CD14-positive monocyte (primary cell): ENCODE results near the gene AGPAT2. TPM values are rescaled to one million over a fixed set of nuclear protein-coding genes. Genes with fewer than 3 reads are reported as not detected.

Experiments used
- DNase-seq, 3 donors: peaks; one replicate each; pipeline ENCODE4 v3.0.0-alpha.2; 2011 to 2022
- H2AFZ ChIP-seq: 2 replicates; pipeline ENCODE4 v1.6.0; 2012; ENCODE audit warnings: mild to moderate bottlenecking, low read depth, low read length, inconsistent platforms; ENCODE audit not compliant: insufficient read depth, poor library complexity, severe bottlenecking
- H3K27ac ChIP-seq, 2 donors: 1 replicate in 1 of 2; 2 replicates in 1 of 2; pipeline ENCODE4 v1.5.1; 2012 to 2013; ENCODE audit warnings: low read length in 2 of 2, control low read depth in 1 of 2, inconsistent platforms in 1 of 2, low read depth in 1 of 2, mild to moderate bottlenecking in 1 of 2
- H3K27me3 ChIP-seq, 2 donors: one replicate each; pipeline versions ENCODE4 v1.6.0 to v1.6.1; 2011 to 2013; ENCODE audit warnings: low read length in 2 of 2; ENCODE audit not compliant: control insufficient read depth in 2 of 2, insufficient read depth in 2 of 2
- H3K36me3 ChIP-seq, 2 donors: replicated peaks in 1 of 2; 1 replicate in 1 of 2; 2 replicates in 1 of 2; pipeline versions ENCODE4 v1.5.1 to v1.6.1; 2012 to 2013; ENCODE audit warnings: low read length in 2 of 2, control low read depth in 1 of 2, inconsistent platforms in 1 of 2, mild to moderate bottlenecking in 1 of 2; ENCODE audit not compliant: insufficient read depth in 2 of 2, control insufficient read depth in 1 of 2
- H3K4me1 ChIP-seq, 2 donors: 1 replicate in 1 of 2; 2 replicates in 1 of 2; pipeline versions ENCODE4 v1.5.1 to v1.6.1; 2012 to 2013; ENCODE audit warnings: low read length in 2 of 2, control low read depth in 1 of 2, inconsistent platforms in 1 of 2, mild to moderate bottlenecking in 1 of 2, moderate library complexity in 1 of 2; ENCODE audit not compliant: insufficient read depth in 2 of 2, control insufficient read depth in 1 of 2
- H3K4me2 ChIP-seq: replicated peaks from 2 replicates; pipeline ENCODE3; 2012; ENCODE audit warnings: low read length, moderate library complexity, mild to moderate bottlenecking; ENCODE audit not compliant: poor library complexity, severe bottlenecking; ENCODE audit errors: extremely low read depth
- H3K4me3 ChIP-seq, 3 experiments: fragments of 200-600 bp in 1 of 3; sonication (generic) in 1 of 3; replicated peaks in 1 of 3; 1 replicate in 2 of 3; 2 replicates in 1 of 3; pipeline ENCODE4 v1.5.1; 2011 to 2013; ENCODE audit warnings: low read length in 3 of 3, mild to moderate bottlenecking in 3 of 3, control low read depth in 2 of 3, low read depth in 2 of 3, inconsistent platforms in 1 of 3, moderate library complexity in 1 of 3
- H3K79me2 ChIP-seq: 2 replicates; pipeline ENCODE4 v1.6.0; 2012; ENCODE audit warnings: mild to moderate bottlenecking, control low read depth, inconsistent platforms, low read length, moderate library complexity; ENCODE audit not compliant: insufficient read depth
- H3K9ac ChIP-seq: 2 replicates; pipeline ENCODE4 v1.6.0; 2017; ENCODE audit warnings: low read length, mild to moderate bottlenecking; ENCODE audit not compliant: insufficient read depth, poor library complexity, severe bottlenecking
- H3K9me3 ChIP-seq, 2 donors: replicated peaks in 1 of 2; 1 replicate in 1 of 2; 2 replicates in 1 of 2; pipeline versions ENCODE4 v1.5.1 to v1.6.1; 2012 to 2013; ENCODE audit warnings: low read length in 2 of 2, control low read depth in 1 of 2; ENCODE audit not compliant: control insufficient read depth in 1 of 2, insufficient read depth in 1 of 2
- H4K20me1 ChIP-seq: 2 replicates; pipeline ENCODE4 v1.6.0; 2012; ENCODE audit warnings: mild to moderate bottlenecking, low read length, control low read depth, moderate library complexity; ENCODE audit not compliant: insufficient read depth
- H3K27ac Mint-ChIP-seq, 7 donors: one replicate each; pipeline ENCODE4 v1.8.0; 2020; ENCODE audit warnings: mild to moderate bottlenecking in 7 of 7, mixed read lengths in 7 of 7, moderate library complexity in 6 of 7, inconsistent platforms in 2 of 7
- H3K27me3 Mint-ChIP-seq, 3 donors: one replicate each; pipeline ENCODE4 v1.8.0; 2021 to 2022; ENCODE audit warnings: low read depth in 3 of 3, mild to moderate bottlenecking in 3 of 3, mixed read lengths in 3 of 3, moderate library complexity in 3 of 3, inconsistent platforms in 1 of 3
- H3K36me3 Mint-ChIP-seq, 2 donors: one replicate each; pipeline ENCODE4 v1.8.0; 2020; ENCODE audit warnings: mixed read lengths in 2 of 2, inconsistent platforms in 1 of 2, mild to moderate bottlenecking in 1 of 2
- H3K4me1 Mint-ChIP-seq: one replicate; pipeline ENCODE4 v1.8.0; 2020; ENCODE audit warnings: mild to moderate bottlenecking, mixed read lengths
- H3K4me3 Mint-ChIP-seq, 2 donors: one replicate each; pipeline ENCODE4 v1.8.0; 2020; ENCODE audit warnings: mild to moderate bottlenecking in 2 of 2, mixed read lengths in 2 of 2, moderate library complexity in 1 of 2
- H3K9me3 Mint-ChIP-seq, 7 donors: one replicate each; pipeline ENCODE4 v1.8.0; 2020 to 2022; ENCODE audit warnings: mixed read lengths in 7 of 7, mild to moderate bottlenecking in 6 of 7, moderate library complexity in 6 of 7, inconsistent platforms in 2 of 7
- WGBS: methylation state at CpG from one replicate; pipeline ENCODE4 v1.1.5; 2013; ENCODE audit warnings: missing lambda C conversion rate; ENCODE audit not compliant: insufficient coverage; 5-methylcytosine and 5-hydroxymethylcytosine counted together
- intact Hi-C, 2 donors: fragments of 100-400 bp; cut with micrococcal nuclease; formaldehyde crosslinking; loops; one replicate each; pipeline versions ENCODE4 v1.15.0 to v1.15.1; 2023
- polyA plus RNA-seq, 3 donors: library from polyadenylated mRNA; depleted of rRNA in 1 of 3; unstranded in 2 of 3; stranded (reverse) in 1 of 3; fragments of 300-500 nt in 2 of 3; fragments of >200 nt in 1 of 3; fragmentation: Illumina TruSeq in 2 of 3; gene quantifications; 1 replicate in 2 of 3; 2 replicates in 1 of 3; pipeline ENCODE4 v1.2.3, GENCODE V29; 2012 to 2021
- TF ChIP-seq, protein P1 (sequence below): fragments of 200-600 bp; IDR thresholded peaks from one replicate; pipeline ENCODE4 v1.8.0; 2022; ENCODE audit warnings: antibody characterized with exemption, mild to moderate bottlenecking

The AGPAT2 gene
- polyA plus RNA-seq, 3 donors, result 80.1 to 139 (median 116) TPM

DNA sequence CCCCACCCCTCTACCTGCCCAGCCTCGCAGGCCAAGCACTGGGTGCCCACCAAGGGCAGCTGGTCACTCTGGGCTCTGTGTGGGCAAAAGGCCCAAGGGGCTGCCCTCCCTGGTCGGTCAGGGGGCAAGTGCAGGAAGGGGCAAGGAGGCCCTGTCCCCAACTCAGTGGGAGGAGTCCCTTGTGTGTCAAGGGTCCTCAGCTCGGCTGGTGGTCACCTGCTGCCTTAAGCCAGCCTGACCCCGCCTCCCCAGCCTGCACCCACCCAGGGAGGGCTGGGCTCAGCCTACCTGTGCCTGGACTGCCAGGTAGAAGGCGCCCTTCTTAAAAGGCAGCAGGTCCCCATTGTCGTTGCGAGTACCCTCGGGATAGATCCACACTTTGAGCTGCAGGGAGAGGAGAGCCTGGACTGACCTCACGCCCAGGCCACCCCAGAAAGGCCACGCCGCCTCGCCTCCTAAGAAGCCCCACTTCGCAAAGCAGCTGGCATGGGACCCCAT is 10.9 kb downstream of the AGPAT2 start:
- TF ChIP-seq, protein P1, sequence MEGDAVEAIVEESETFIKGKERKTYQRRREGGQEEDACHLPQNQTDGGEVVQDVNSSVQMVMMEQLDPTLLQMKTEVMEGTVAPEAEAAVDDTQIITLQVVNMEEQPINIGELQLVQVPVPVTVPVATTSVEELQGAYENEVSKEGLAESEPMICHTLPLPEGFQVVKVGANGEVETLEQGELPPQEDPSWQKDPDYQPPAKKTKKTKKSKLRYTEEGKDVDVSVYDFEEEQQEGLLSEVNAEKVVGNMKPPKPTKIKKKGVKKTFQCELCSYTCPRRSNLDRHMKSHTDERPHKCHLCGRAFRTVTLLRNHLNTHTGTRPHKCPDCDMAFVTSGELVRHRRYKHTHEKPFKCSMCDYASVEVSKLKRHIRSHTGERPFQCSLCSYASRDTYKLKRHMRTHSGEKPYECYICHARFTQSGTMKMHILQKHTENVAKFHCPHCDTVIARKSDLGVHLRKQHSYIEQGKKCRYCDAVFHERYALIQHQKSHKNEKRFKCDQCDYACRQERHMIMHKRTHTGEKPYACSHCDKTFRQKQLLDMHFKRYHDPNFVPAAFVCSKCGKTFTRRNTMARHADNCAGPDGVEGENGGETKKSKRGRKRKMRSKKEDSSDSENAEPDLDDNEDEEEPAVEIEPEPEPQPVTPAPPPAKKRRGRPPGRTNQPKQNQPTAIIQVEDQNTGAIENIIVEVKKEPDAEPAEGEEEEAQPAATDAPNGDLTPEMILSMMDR, result no peak
- no peak overlapping the region for H3K27ac ChIP-seq
- H3K36me3 ChIP-seq, result peaks cover 40 to 47% of the 10 kb centered on the region in 2 donors
- H2AFZ ChIP-seq, result no peak overlapping the region
- Mint-ChIP-seq H3K36me3 (peaks cover 18 to 40% of the 10 kb centered on the region in 2 donors), H3K4me3 (no peak overlapping the region), H3K9me3 (no peaks in the 10 kb centered on the region), H3K27me3 (no peaks in the 10 kb centered on the region), H3K4me1 (peaks cover 24% of the 10 kb centered on the region), H3K27ac (no peak overlapping the region)
- H3K4me3 ChIP-seq, result no peak overlapping the region
- H3K9me3 ChIP-seq, result no peaks in the 10 kb centered on the region
- H3K79me2 ChIP-seq, result peaks cover 31% of the 10 kb centered on the region
- no peaks in the 10 kb centered on the region for H3K27me3 ChIP-seq
- H3K4me1 ChIP-seq, result peaks cover 32 to 36% of the 10 kb centered on the region in 2 donors
- DNase-seq, result no peak
- over 99% methylated on average over 9 of the region's 13 CpGs for WGBS
- intact Hi-C loops, result no loop called here
- no peak overlapping the region for H3K9ac ChIP-seq
- peaks cover 87% of the 10 kb centered on the region for H4K20me1 ChIP-seq
- no peak overlapping the region for H3K4me2 ChIP-seq

DNA sequence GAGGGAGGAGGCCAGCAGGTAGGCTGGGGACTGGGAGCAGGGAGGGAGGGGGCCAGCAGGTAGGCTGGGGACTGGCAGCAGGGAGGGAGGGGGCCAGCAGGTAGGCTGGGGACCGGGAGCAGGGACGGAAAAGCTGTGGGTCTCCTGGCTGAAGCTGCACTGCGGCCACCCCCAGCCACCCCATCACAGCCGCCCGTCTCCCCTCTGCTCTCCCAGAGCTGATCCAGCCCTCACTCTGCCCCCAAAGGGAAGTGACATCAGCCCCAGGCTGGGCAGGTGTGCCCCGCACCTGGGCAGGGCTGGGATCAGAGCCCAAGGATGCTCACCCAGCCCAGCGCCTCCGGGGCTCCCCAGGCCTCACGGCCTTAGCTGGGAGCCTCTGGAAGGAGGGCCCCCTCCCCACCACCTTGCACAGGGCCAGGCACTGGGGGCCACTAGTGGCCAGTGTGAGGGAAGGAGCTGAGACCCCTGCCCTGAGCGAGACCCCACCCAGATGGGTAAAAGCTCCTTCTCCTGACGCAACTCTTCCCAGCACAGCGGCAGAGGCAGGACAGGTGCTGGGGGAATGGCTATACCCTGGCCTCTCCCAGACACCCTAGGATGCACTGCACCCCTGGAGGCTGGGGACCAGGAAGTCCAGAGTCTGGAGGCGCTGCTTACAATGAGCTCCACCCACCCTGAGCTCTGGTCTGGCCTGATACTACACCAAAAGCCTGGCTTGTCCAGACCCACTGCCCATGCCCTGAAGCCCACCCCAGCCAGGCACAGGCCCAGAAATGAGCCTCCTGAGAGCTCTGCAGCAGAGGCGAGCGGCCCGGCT is 11.6 kb downstream of the AGPAT2 start:
- 94% methylated on average over 4 of the region's 16 CpGs for WGBS
- H3K4me2 ChIP-seq, result no peak overlapping the region
- H3K79me2 ChIP-seq, result peaks cover 25% of the 10 kb centered on the region
- no peak for DNase-seq
- Mint-ChIP-seq H3K27me3 (peaks cover 0 to 2% (median 0%) of the 10 kb centered on the region in 3 donors), H3K4me3 (no peak overlapping the region), H3K27ac (no peak overlapping the region), H3K36me3 (peaks cover 18 to 38% of the 10 kb centered on the region in 2 donors), H3K9me3 (no peaks in the 10 kb centered on the region), H3K4me1 (peaks cover 20% of the 10 kb centered on the region)
- H3K4me3 ChIP-seq, result no peak overlapping the region
- no peaks in the 10 kb centered on the region for H3K27me3 ChIP-seq
- no peak overlapping the region for H3K9ac ChIP-seq
- H3K9me3 ChIP-seq, result no peaks in the 10 kb centered on the region
- intact Hi-C loops, result no loop called here
- TF ChIP-seq, protein P1, result no peak
- H4K20me1 ChIP-seq, result peaks cover 84% of the 10 kb centered on the region
- H3K27ac ChIP-seq, result no peak overlapping the region
- H3K4me1 ChIP-seq, result peaks cover 28 to 29% of the 10 kb centered on the region in 2 donors
- H2AFZ ChIP-seq, result no peak overlapping the region
- H3K36me3 ChIP-seq, result peaks cover 40 to 47% of the 10 kb centered on the region in 2 donors
